ENCODE measurements around the gene SYN1.

DNA sequence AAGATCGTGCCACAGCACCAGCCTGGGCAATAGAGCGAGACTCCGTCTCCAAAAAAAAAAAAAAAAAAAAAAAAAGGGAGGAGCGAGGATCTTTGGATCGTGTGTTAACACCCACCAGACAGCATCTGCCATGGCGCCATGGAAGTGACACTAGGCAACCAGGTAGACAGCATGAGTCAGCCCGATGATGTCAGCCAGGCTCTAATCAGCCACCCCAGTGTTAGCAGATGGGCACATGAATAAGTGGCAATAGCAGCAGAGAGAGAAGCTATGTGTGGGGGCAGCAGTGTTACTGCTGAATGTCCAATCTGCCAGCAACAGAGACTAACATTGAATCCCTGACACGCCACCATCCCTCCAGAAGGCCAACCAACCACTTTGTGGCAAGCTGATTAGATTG, 6.6 kb downstream of the SYN1 start:
- TF ChIP-seq, protein P1, sequence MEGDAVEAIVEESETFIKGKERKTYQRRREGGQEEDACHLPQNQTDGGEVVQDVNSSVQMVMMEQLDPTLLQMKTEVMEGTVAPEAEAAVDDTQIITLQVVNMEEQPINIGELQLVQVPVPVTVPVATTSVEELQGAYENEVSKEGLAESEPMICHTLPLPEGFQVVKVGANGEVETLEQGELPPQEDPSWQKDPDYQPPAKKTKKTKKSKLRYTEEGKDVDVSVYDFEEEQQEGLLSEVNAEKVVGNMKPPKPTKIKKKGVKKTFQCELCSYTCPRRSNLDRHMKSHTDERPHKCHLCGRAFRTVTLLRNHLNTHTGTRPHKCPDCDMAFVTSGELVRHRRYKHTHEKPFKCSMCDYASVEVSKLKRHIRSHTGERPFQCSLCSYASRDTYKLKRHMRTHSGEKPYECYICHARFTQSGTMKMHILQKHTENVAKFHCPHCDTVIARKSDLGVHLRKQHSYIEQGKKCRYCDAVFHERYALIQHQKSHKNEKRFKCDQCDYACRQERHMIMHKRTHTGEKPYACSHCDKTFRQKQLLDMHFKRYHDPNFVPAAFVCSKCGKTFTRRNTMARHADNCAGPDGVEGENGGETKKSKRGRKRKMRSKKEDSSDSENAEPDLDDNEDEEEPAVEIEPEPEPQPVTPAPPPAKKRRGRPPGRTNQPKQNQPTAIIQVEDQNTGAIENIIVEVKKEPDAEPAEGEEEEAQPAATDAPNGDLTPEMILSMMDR (IDR thresholded peaks at IDR 0.05): no peak
- TF ChIP-seq POLR2A (IDR thresholded peaks at IDR 0.05): no peak
